ENCODE results near the gene CAGE1. TPM values are rescaled to one million over a fixed set of nuclear protein-coding genes. Genes with fewer than 3 reads are reported as not detected.

Gene CAGE1
- total RNA-seq, 1 experiment from 2014 or later = 0.29 TPM

GRCh38 chr6:7314414-7314813, 75.1 kb downstream of the CAGE1 start:
- POLR2A ChIA-PET (ENCODE audit: unreplicated experiment) = no interaction called here
- H3K9me2 ChIP-seq (replicated peaks; ENCODE audit: low read length) = no peaks in the 10 kb centered on the region
- no peak overlapping the region for H3K4me3 ChIP-seq (ENCODE audit: low read length)
- no peaks in the 10 kb centered on the region for H3K27me3 ChIP-seq (ENCODE audit: low read length)
- H3F3A ChIP-seq (ENCODE audit: low read length, unreplicated experiment) = no peaks in the 10 kb centered on the region
- peaks cover 7% of the 10 kb centered on the region for H3K36me3 ChIP-seq (ENCODE audit: low read depth, low read length)
- H3K27ac ChIP-seq (ENCODE audit: low read length) = no peak overlapping the region
- H3K4me1 ChIP-seq (ENCODE audit: insufficient read depth, low read length) = peaks cover 18% of the 10 kb centered on the region
- no TSS peak for BruUV-seq (replicated peaks)
- H3K9me3 ChIP-seq (ENCODE audit: low read length) = no peaks in the 10 kb centered on the region
- intact Hi-C loops (cut with micrococcal nuclease) = no loop called here
- no peak overlapping the region for H2AFZ ChIP-seq (ENCODE audit: low read length)
- ATAC-seq (no peak), DNase-seq (no peak)
- H3K79me2 ChIP-seq (ENCODE audit: low read length) = peaks cover 36% of the 10 kb centered on the region
- no peak overlapping the region for H3K9ac ChIP-seq (ENCODE audit: low read length)
- CTCF ChIA-PET = no interaction called here
- H4K20me1 ChIP-seq (ENCODE audit: low read length) = peaks cover 20% of the 10 kb centered on the region
- TF ChIP-seq CTCF (conservative IDR thresholded peaks at IDR 0.05; ENCODE audit: low read depth, low read length) (no peak), EZH2 (IDR thresholded peaks at IDR 0.05; ENCODE audit: low read length, unreplicated experiment) (no peak), EZH2phosphoT487 (IDR thresholded peaks at IDR 0.05; ENCODE audit: borderline replicate concordance, low read length) (no peak)
- no peak overlapping the region for H3K4me2 ChIP-seq (ENCODE audit: low read length)

- TF ChIP-seq EZH2phosphoT487 (IDR thresholded peaks at IDR 0.05; ENCODE audit: borderline replicate concordance, low read length) (no peak), EZH2 (IDR thresholded peaks at IDR 0.05; ENCODE audit: low read length, unreplicated experiment) (no peak), CTCF (conservative IDR thresholded peaks at IDR 0.05; ENCODE audit: low read depth, low read length) (no peak)
- Histone ChIP-seq H3K9me3 (ENCODE audit: low read length) (no peaks in the 10 kb centered on the region), H4K20me1 (ENCODE audit: low read length) (peaks cover 20% of the 10 kb centered on the region), H3F3A (ENCODE audit: low read length, unreplicated experiment) (no peaks in the 10 kb centered on the region), H3K4me3 (ENCODE audit: low read length) (peak overlapping the region; percentile 91), H3K4me2 (ENCODE audit: low read length) (peak overlapping the region; percentile 79), H3K9ac (ENCODE audit: low read length) (peak overlapping the region; percentile 97), H3K27ac (ENCODE audit: low read length) (peak overlapping the region; percentile 47), H3K27me3 (ENCODE audit: low read length) (no peaks in the 10 kb centered on the region), H3K4me1 (ENCODE audit: insufficient read depth, low read length) (peaks cover 18% of the 10 kb centered on the region), H3K9me2 (replicated peaks; ENCODE audit: low read length) (no peaks in the 10 kb centered on the region), H3K79me2 (ENCODE audit: low read length) (peaks cover 44% of the 10 kb centered on the region), H3K36me3 (ENCODE audit: low read depth, low read length) (peaks cover 15% of the 10 kb centered on the region), H2AFZ (ENCODE audit: low read length) (peak overlapping the region; percentile 85)
- ATAC-seq (no peak; the same call in 1 of the 2 replicates), DNase-seq (peak; percentile 59)
- BruUV-seq (replicated peaks) = TSS peak; percentile 98
- intact Hi-C loops (cut with micrococcal nuclease) = loop anchor here (1.0 kb wide), 2 partner anchors 76 to 228 kb away; partner anchors contain the start of genes CAGE1, DSP and RIOK1
- ChIA-PET CTCF (no interaction called here), POLR2A (ENCODE audit: unreplicated experiment) (interaction anchor here (0.6 kb wide), 1 partner anchor 277 kb away, joined by 4 read pairs; no protein-coding TSS in a partner anchor)
These were observed 75.9 kb downstream of the CAGE1 start for GRCh38 chr6:7313505-7314165.
